Body of pancreas (tissue), 4 donors: Measurements from ENCODE around the gene KIF6. TPM values are rescaled to one million over a fixed set of nuclear protein-coding genes. Genes with fewer than 3 reads are reported as not detected.

Experiments
- ATAC-seq: fragments of 150-250 bp; one replicate; pipeline ENCODE4 v1.9.1; 2016
- DNase-seq, 4 donors: peaks; one replicate each; pipeline ENCODE4 v3.0.0-alpha.2; 2019
- H3K27ac ChIP-seq, 4 donors: fragments of 200-600 bp; sonication (generic); 1 replicate in 3 of 4; 2 replicates in 1 of 4; pipeline versions ENCODE4 v1.5.1 to v1.6.1; 2016 to 2019; ENCODE audit warnings: mild to moderate bottlenecking in 1 of 4, mixed read lengths in 1 of 4, moderate library complexity in 1 of 4
- H3K27me3 ChIP-seq, 2 donors: fragments of 200-600 bp; sonication (generic); one replicate each; pipeline ENCODE4 v1.6.0; 2016; ENCODE audit warnings: mild to moderate bottlenecking in 1 of 2
- H3K36me3 ChIP-seq, 2 donors: fragments of 200-600 bp; sonication (generic); replicated peaks in 1 of 2; 2 replicates each; pipeline ENCODE4 v1.5.1; 2016; ENCODE audit warnings: low read depth in 2 of 2; ENCODE audit not compliant: insufficient read depth in 1 of 2
- H3K4me1 ChIP-seq: fragments of 200-600 bp; sonication (generic); one replicate; pipeline ENCODE4 v1.6.0; 2016
- H3K4me3 ChIP-seq, 2 donors: fragments of 200-600 bp; sonication (generic); 1 replicate in 1 of 2; 2 replicates in 1 of 2; pipeline ENCODE4 v1.5.1; 2016 to 2019
- H3K9me3 ChIP-seq, 3 donors: fragments of 200-600 bp; sonication (generic); 1 replicate in 2 of 3; 2 replicates in 1 of 3; pipeline ENCODE4 v1.5.1; 2016
- CTCF ChIP-seq, 7 experiments: fragments of 450-650 bp in 4 of 7; fragments of 200-600 bp in 3 of 7; sonication (generic) in 3 of 7; IDR thresholded peaks; one replicate each; pipeline ENCODE4 v1.5.1; 2016 to 2019; ENCODE audit warnings: antibody characterized with exemption in 7 of 7
- POLR2A ChIP-seq, 3 donors: fragments of 450-650 bp; IDR thresholded peaks; one replicate each; pipeline ENCODE4 v1.6.1; 2016; ENCODE audit warnings: antibody characterized with exemption in 3 of 3, mild to moderate bottlenecking in 2 of 3
- WGBS, 2 donors: methylation state at CpG; one replicate each; pipeline ENCODE4 v1.1.5; 2017; 5-methylcytosine and 5-hydroxymethylcytosine counted together
- intact Hi-C: fragments of 100-400 bp; cut with DNase I; formaldehyde crosslinking; loops from one replicate; pipeline ENCODE4 v1.15.1; 2023
- total RNA-seq, 2 donors: library from RNA; depleted of rRNA; stranded (reverse); fragments of >200 nt; gene quantifications; one replicate each; pipeline ENCODE4 v1.1.0, GENCODE V29; 2016

KIF6 gene
- total RNA-seq, 2 donors from 2014 or later, result not detected

GRCh38 chr6:39296745-39297640 is 428.2 kb downstream of the KIF6 start:
- Histone ChIP-seq H3K4me1 (no peaks in the 10 kb centered on the region), H3K9me3 (no peaks in the 10 kb centered on the region), H3K36me3 (no peaks in the 10 kb centered on the region), H3K4me3 (no peak overlapping the region), H3K27me3 (no peaks in the 10 kb centered on the region), H3K27ac (no peak overlapping the region)
- WGBS, 2 donors, result 69 to 74% methylated on average over 15 to 17 of the region's 18 CpGs
- no peak for ATAC-seq
- DNase-seq, result no peak
- TF ChIP-seq CTCF (IDR thresholded peaks at IDR 0.05) (no peak), POLR2A (IDR thresholded peaks at IDR 0.05) (no peak)
- intact Hi-C loops, result no loop called here

DNA sequence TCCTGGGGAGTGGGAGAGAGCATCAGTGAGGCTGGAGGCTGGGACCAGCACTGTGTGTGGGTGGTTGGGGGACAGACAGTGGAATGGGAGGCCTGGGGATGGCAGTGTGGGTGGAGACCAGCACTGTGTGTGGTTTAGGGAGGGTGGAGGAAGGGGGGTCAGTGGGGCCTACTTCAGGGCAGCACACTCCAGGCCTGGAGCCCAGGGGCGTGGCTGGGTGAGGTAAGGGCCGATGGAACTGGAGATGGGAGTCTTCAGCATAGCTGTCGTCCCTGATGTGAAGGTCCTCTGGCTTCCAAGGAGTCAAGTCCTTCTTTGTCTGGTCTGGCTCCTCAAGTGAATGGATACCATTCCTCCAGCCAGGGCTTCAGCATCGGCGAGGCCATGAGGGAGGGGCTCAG is 429.6 kb downstream of the KIF6 start:
- no peak for TF ChIP-seq POLR2A (IDR thresholded peaks at IDR 0.05)
- no peak for TF ChIP-seq CTCF (IDR thresholded peaks at IDR 0.05)
- no peaks in the 10 kb centered on the region for H3K36me3 ChIP-seq
- no peaks in the 10 kb centered on the region for H3K9me3 ChIP-seq
- ATAC-seq, result no peak
- no peak for DNase-seq
- H3K4me3 ChIP-seq, result no peak overlapping the region
- H3K27me3 ChIP-seq, result no peaks in the 10 kb centered on the region
- intact Hi-C loops, result no loop called here
- no peak overlapping the region for H3K27ac ChIP-seq
- H3K4me1 ChIP-seq, result no peaks in the 10 kb centered on the region
- 72 to 79% methylated on average over 5 of the region's 5 CpGs for WGBS, 2 donors

DNA sequence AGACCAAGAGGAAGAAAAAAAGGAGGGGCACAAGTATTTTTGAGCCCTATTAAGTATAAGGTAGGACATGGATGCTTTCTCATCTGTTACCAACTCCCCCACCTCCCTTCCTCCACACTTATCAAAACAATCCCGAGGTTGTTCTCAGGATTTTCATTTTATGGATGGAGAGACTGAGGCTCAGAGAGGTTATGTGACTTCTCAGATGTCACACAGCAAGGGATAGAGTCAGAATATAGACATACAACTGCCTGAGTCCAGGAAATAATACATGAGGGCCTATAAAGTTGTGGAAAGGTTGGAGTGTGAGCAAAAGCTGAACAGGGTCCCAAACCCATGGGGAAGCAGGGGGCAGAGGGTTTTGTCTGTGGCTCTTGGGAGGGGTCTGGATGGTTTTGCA is 430.3 kb downstream of the KIF6 start:
- WGBS, 2 donors, result 36 to 55% methylated on average over 1 of the region's 1 CpG
- no peak for TF ChIP-seq POLR2A (IDR thresholded peaks at IDR 0.05)
- no peak for TF ChIP-seq CTCF (IDR thresholded peaks at IDR 0.05)

GRCh38 chr6:39294133-39294532 is 431.1 kb downstream of the KIF6 start:
- no peak for TF ChIP-seq POLR2A (IDR thresholded peaks at IDR 0.05)
- no peak for TF ChIP-seq CTCF (IDR thresholded peaks at IDR 0.05)

More for the DNA sequence above, 430.3 kb downstream of the KIF6 start:
- H3K27ac ChIP-seq, result no peak overlapping the region
- no peaks in the 10 kb centered on the region for H3K36me3 ChIP-seq
- DNase-seq (no peak), ATAC-seq (no peak)
- no peaks in the 10 kb centered on the region for H3K27me3 ChIP-seq
- H3K4me3 ChIP-seq, result no peak overlapping the region
- H3K4me1 ChIP-seq, result no peaks in the 10 kb centered on the region
- intact Hi-C loops, result no loop called here
- H3K9me3 ChIP-seq, result no peaks in the 10 kb centered on the region

DNA sequence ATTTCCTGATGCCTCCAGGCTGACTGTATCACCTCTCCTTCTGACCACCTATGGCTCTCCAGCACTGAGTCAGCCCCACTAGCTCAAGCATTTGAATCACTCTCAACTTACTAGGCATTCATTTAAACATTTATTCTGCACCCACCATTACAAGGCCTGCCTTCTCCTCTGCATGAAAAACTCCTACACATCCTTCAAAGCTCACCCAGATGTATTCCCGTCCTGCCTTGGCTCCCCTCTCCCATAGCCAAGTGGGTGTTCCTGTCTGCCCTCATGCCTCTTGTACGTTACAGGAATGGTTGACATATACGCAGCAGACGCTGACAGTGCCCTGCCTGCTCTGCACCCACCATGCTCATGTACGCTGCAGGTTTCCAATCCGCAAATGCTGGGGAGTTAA is 432.6 kb downstream of the KIF6 start:
- DNase-seq, result no peak
- Histone ChIP-seq H3K27me3 (no peaks in the 10 kb centered on the region), H3K4me3 (no peak overlapping the region), H3K27ac (no peak overlapping the region), H3K9me3 (no peaks in the 10 kb centered on the region), H3K36me3 (no peaks in the 10 kb centered on the region), H3K4me1 (no peaks in the 10 kb centered on the region)
- WGBS, 2 donors, result 89 to 93% methylated on average over 6 of the region's 6 CpGs
- intact Hi-C loops, result no loop called here
- ATAC-seq, result no peak
- TF ChIP-seq CTCF (IDR thresholded peaks at IDR 0.05) (no peak), POLR2A (IDR thresholded peaks at IDR 0.05) (no peak)

More at GRCh38 chr6:39294133-39294532, 431.1 kb downstream of the KIF6 start:
- no peak for ATAC-seq
- 46 to 52% methylated on average over 5 of the region's 5 CpGs for WGBS, 2 donors
- Histone ChIP-seq H3K36me3 (no peaks in the 10 kb centered on the region), H3K9me3 (no peaks in the 10 kb centered on the region), H3K4me3 (no peak overlapping the region), H3K27ac (no peak overlapping the region), H3K27me3 (no peaks in the 10 kb centered on the region), H3K4me1 (no peaks in the 10 kb centered on the region)
- intact Hi-C loops, result no loop called here
- DNase-seq, result no peak
